NCI-H82 (cell line): ENCODE data around the gene TPRN.

Experiments used
- DNase-seq: peaks from one replicate; lab custom pipeline; 2025; lab: John Stamatoyannopoulos, UW

The TPRN gene

DNA sequence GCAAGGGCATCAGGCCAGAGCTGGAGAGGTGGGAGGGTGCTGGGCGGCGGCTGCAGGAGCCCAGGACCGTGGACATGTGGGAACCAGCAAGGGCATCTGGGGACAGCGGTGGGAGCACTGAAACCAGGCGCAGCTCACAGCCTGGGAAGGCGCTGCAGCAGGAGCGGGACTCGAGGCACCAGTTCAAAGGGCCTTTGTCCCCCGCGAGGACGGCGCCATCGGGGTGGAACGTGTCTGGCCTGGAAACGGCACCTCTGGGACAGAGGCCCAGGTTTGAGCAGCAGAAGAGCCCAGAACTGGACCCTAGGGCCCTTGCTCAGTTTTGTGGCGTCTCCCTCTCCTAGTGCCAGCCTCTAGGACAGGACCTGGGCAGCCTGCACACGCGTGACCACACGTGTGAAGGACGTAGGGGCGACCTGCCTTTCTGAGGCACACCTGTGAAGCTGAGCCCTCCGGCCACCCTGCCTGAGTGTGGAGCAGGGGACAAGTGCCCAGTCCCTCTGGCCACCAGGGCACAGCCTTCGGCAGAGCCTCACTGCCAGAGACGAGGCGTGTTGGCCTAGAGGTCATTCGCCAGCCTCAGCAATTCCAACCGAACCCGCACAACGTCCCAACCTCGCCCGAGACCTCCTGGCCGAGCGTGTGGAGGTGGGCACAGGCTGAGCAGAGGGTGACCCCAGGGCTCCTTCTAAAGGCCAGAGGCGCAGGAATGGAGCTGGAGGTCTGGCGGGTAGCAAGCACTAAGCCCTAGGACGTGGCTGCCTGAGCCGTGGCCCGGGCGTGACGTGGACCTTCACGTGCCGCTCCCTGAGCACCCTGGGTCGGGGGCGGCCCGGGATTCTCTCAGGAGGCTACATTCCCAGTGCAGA lies 26.5 kb downstream of the TPRN start:
- peak; percentile 43 for DNase-seq

- peak; percentile 55 for DNase-seq
Observed at GRCh38 chr9:137172901-137173795, 27.4 kb downstream of the TPRN start.

- no peak for DNase-seq
Observed at GRCh38 chr9:137171149-137171900, 29.2 kb downstream of the TPRN start.

GRCh38 chr9:137170486-137171148 lies 29.9 kb downstream of the TPRN start:
- no peak for DNase-seq

- no peak for DNase-seq
Observed at GRCh38 chr9:137169896-137170358, 30.6 kb downstream of the TPRN start, which contains the start of gene LRRC26. LRRC26 (minus strand) TSS chr9:137170051; CDS start chr9:137169943, 108 bp downstream.

- peak; percentile 66 for DNase-seq
Observed at GRCh38 chr9:137168904-137169856, 31.4 kb downstream of the TPRN start.

DNA sequence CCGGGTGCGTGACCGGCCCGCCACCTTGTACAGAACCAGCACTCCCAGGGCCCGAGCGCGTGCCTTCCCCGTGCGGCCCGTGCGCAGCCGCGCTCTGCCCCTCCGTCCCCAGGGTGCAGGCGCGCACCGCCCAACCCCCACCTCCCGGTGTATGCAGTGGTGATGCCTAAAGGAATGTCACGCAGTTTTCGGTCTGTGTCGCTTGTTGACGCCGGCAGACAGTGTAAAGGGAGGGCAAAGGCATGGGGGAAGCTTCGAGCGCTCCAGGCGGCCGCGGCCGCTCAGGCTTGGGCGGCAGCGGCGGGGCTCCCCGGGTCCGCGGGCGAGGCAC lies 32.0 kb downstream of the TPRN start:
- no peak for DNase-seq

DNA sequence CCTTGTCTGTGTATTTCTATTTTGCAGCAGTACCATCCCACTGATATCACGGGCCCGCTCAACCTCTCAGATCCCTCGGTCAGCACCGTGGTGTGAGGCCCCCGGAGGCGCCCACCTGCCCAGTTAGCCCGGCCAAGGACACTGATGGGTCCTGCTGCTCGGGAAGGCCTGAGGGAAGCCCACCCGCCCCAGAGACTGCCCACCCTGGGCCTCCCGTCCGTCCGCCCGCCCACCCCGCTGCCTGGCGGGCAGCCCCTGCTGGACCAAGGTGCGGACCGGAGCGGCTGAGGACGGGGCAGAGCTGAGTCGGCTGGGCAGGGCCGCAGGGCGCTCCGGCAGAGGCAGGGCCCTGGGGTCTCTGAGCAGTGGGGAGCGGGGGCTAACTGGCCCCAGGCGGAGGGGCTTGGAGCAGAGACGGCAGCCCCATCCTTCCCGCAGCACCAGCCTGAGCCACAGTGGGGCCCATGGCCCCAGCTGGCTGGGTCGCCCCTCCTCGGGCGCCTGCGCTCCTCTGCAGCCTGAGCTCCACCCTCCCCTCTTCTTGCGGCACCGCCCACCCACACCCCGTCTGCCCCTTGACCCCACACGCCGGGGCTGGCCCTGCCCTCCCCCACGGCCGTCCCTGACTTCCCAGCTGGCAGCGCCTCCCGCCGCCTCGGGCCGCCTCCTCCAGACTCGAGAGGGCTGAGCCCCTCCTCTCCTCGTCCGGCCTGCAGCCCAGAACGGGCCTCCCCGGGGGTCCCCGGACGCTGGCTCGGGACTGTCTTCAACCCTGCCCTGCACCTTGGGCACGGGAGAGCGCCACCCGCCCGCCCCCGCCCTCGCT lies 32.6 kb downstream of the TPRN start:
- peak; percentile 32 for DNase-seq

- no peak for DNase-seq
Observed at GRCh38 chr9:137167277-137167746, 33.2 kb downstream of the TPRN start.

GRCh38 chr9:137166380-137167229 lies 33.9 kb downstream of the TPRN start:
- no peak for DNase-seq

- no peak for DNase-seq
Observed at GRCh38 chr9:137165250-137165836, 35.2 kb downstream of the TPRN start.

GRCh38 chr9:137164370-137165249 lies 35.9 kb downstream of the TPRN start:
- no peak for DNase-seq

GRCh38 chr9:137163805-137164204 lies 36.7 kb downstream of the TPRN start:
- DNase-seq: no peak

GRCh38 chr9:137163365-137163715 lies 37.2 kb downstream of the TPRN start:
- peak; percentile 46 for DNase-seq

DNA sequence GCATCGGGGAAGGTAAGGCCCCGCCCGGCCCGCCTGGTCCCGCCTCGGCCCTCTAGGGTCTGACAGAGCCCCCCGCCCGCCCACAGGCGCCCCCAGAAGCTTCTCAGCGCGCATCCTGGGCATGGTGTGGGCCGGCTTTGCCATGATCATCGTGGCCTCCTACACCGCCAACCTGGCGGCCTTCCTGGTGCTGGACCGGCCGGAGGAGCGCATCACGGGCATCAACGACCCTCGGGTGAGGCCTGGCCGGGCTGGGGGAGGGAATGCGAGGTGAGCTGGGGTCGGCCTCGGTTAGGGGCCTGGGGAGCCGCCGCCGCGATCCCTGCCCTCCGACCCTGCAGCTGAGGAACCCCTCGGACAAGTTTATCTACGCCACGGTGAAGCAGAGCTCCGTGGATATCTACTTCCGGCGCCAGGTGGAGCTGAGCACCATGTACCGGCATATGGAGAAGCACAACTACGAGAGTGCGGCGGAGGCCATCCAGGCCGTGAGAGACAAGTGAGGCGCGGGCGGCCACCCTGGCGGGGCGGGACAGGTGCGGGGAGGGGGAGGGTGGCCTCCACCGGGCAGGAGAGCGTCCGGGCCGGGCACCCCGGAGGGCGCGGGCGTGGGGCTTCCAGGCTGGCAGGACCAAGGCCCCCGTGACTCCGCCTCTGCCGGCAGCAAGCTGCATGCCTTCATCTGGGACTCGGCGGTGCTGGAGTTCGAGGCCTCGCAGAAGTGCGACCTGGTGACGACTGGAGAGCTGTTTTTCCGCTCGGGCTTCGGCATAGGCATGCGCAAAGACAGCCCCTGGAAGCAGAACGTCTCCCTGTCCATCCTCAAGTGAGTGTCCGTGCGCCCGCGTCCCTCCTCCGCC lies 37.8 kb downstream of the TPRN start:
- peak; percentile 52 for DNase-seq
